IMR-90 (cell line): ENCODE results near the gene PLXNA1. TPM values are rescaled to one million over a fixed set of nuclear protein-coding genes. Genes with fewer than 3 reads are reported as not detected.
A peak's percentile ranks its signal among the peaks of the same experiment; 100 is the strongest.

ENCODE experiments used
- ATAC-seq: fragments of 200-7000 bp; cut with Tn5 transposase; 2 replicates; pipeline ENCODE4 v1.9.1; 2020; ENCODE audit warnings: low read depth, mild to moderate bottlenecking, moderate library complexity
- BruUV-seq: library from RNA; stranded (reverse); fragments of 400-500 nt; replicated peaks from 2 replicates; lab custom pipeline; 2021; lab: Mats Ljungman, UMichigan
- CTCF ChIA-PET: fragments of 300-600 bp; formaldehyde crosslinking; extraction: SDS; loops from one replicate; lab custom pipeline; 2021; ENCODE audit warnings: antibody characterized with exemption; lab: Yijun Ruan, JAX
- POLR2A ChIA-PET: fragments of 300-600 bp; sonication (Branson Sonifier 250); formaldehyde crosslinking; loops from one replicate; lab custom pipeline; 2022; ENCODE audit warnings: antibody characterized with exemption; ENCODE audit not compliant: unreplicated experiment; lab: Charles Lee
- DNase-seq: peaks from one replicate; pipeline ENCODE4 v3.0.0; 2013
- H2AFZ ChIP-seq: replicated peaks from 2 replicates; pipeline ENCODE3; 2013; ENCODE audit warnings: low read length, mild to moderate bottlenecking; ENCODE audit not compliant: poor library complexity
- H2AK5ac ChIP-seq: 2 replicates; pipeline ENCODE4 v1.6.1; 2013; ENCODE audit warnings: low read depth, low read length, inconsistent platforms
- H2AK9ac ChIP-seq: replicated peaks from 2 replicates; pipeline ENCODE3; 2013; ENCODE audit warnings: mild to moderate bottlenecking, low read depth, low read length, moderate library complexity; ENCODE audit not compliant: poor library complexity
- H2BK120ac ChIP-seq: 2 replicates; pipeline ENCODE4 v1.6.1; 2013; ENCODE audit warnings: low read depth, low read length, inconsistent platforms
- H2BK15ac ChIP-seq: 3 replicates; pipeline ENCODE4 v1.6.1; 2013; ENCODE audit warnings: low read depth, low read length, inconsistent platforms
- H2BK20ac ChIP-seq: 2 replicates; pipeline ENCODE4 v1.6.1; 2013; ENCODE audit warnings: low read depth, mild to moderate bottlenecking, inconsistent platforms, low read length, moderate library complexity
- H2BK5ac ChIP-seq: 2 replicates; pipeline ENCODE4 v1.6.1; 2013; ENCODE audit warnings: mild to moderate bottlenecking, low read depth, low read length, inconsistent platforms; ENCODE audit not compliant: poor library complexity, severe bottlenecking
- H3K14ac ChIP-seq: replicated peaks from 2 replicates; pipeline ENCODE4 v1.6.1; 2013; ENCODE audit warnings: low read depth, low read length, inconsistent platforms
- H3K18ac ChIP-seq: 2 replicates; pipeline ENCODE4 v1.6.1; 2013; ENCODE audit warnings: low read depth, low read length, control low read depth
- H3K23ac ChIP-seq: 2 replicates; pipeline ENCODE4 v1.6.1; 2013; ENCODE audit warnings: low read depth, low read length, inconsistent platforms
- H3K27ac ChIP-seq: 2 replicates; pipeline ENCODE4 v1.5.1; 2013; ENCODE audit warnings: mild to moderate bottlenecking, control low read depth, low read length; ENCODE audit not compliant: insufficient read depth
- H3K27me3 ChIP-seq: 2 replicates; pipeline ENCODE4 v1.6.1; 2013; ENCODE audit warnings: low read length; ENCODE audit not compliant: control insufficient read depth, insufficient read depth
- H3K36me3 ChIP-seq: 2 replicates; pipeline ENCODE4 v1.6.1; 2013; ENCODE audit warnings: low read length, mixed read lengths; ENCODE audit not compliant: control insufficient read depth, insufficient read depth
- H3K4ac ChIP-seq: 2 replicates; pipeline ENCODE4 v1.6.1; 2013; ENCODE audit warnings: low read depth, low read length, inconsistent platforms
- H3K4me1 ChIP-seq: 2 replicates; pipeline ENCODE4 v1.6.1; 2013; ENCODE audit warnings: low read length, mixed read lengths; ENCODE audit not compliant: control insufficient read depth, insufficient read depth
- H3K4me2 ChIP-seq: 2 replicates; pipeline ENCODE4 v1.6.1; 2013; ENCODE audit warnings: low read depth, mild to moderate bottlenecking, control low read depth, low read length, moderate library complexity
- H3K4me3 ChIP-seq: 2 replicates; pipeline ENCODE4 v1.5.1; 2013; ENCODE audit warnings: low read depth, mild to moderate bottlenecking, control low read depth, low read length, moderate library complexity; ENCODE audit not compliant: insufficient read depth
- H3K56ac ChIP-seq: 2 replicates; pipeline ENCODE4 v1.6.1; 2013; ENCODE audit warnings: low read length, inconsistent platforms; ENCODE audit not compliant: insufficient read depth; ENCODE audit errors: extremely low read depth
- H3K79me1 ChIP-seq, 2 experiments: 2 replicates each; pipeline ENCODE4 v1.6.1; 2013; ENCODE audit warnings: low read length in 2 of 2, inconsistent platforms in 1 of 2, low read depth in 1 of 2
- H3K9ac ChIP-seq: 2 replicates; pipeline ENCODE4 v1.6.1; 2013; ENCODE audit warnings: low read depth, low read length, control low read depth
- H3K9me1 ChIP-seq: 2 replicates; pipeline ENCODE4 v1.6.1; 2013; ENCODE audit warnings: low read length, inconsistent platforms; ENCODE audit not compliant: insufficient read depth
- H3K9me3 ChIP-seq: 2 replicates; pipeline ENCODE4 v1.6.1; 2013; ENCODE audit warnings: low read length; ENCODE audit not compliant: control insufficient read depth, insufficient read depth
- H4K20me1 ChIP-seq: 2 replicates; pipeline ENCODE4 v1.6.1; 2013; ENCODE audit warnings: low read length, inconsistent platforms; ENCODE audit not compliant: insufficient read depth
- H4K5ac ChIP-seq: 2 replicates; pipeline ENCODE4 v1.6.1; 2013; ENCODE audit warnings: mild to moderate bottlenecking, low read depth, low read length, control low read depth
- H4K8ac ChIP-seq, 2 experiments: 2 replicates each; pipeline ENCODE4 v1.6.1; 2013; ENCODE audit warnings: low read depth in 2 of 2, low read length in 2 of 2, control low read depth in 1 of 2, inconsistent platforms in 1 of 2
- H4K91ac ChIP-seq: 2 replicates; pipeline ENCODE4 v1.6.1; 2013; ENCODE audit warnings: low read depth, low read length, inconsistent platforms; ENCODE audit not compliant: insufficient read depth
- CHD1 ChIP-seq: IDR thresholded peaks from 2 replicates; pipeline ENCODE4 v1.6.1; 2012; ENCODE audit warnings: low read depth, low read length, improper control_type of control experiment
- POLR2A ChIP-seq: IDR thresholded peaks from 2 replicates; pipeline ENCODE4 v1.6.1; 2012; ENCODE audit warnings: mild to moderate bottlenecking, low read depth, low read length
- RAD21 ChIP-seq: IDR thresholded peaks from 2 replicates; pipeline ENCODE4 v1.6.1; 2012; ENCODE audit warnings: low read length, improper control_type of control experiment
- RFX5 ChIP-seq: IDR thresholded peaks from 2 replicates; pipeline ENCODE4 v1.8.0; 2012; ENCODE audit warnings: low read depth, mild to moderate bottlenecking, low read length, moderate library complexity
- WGBS, 2 experiments: methylation state at CpG; one replicate each; pipeline versions ENCODE4 v1.1.5 to v1.1.7; 2013; ENCODE audit warnings: missing lambda C conversion rate in 2 of 2; ENCODE audit not compliant: insufficient read length in 1 of 2; ENCODE audit errors: extremely low coverage in 2 of 2; 5-methylcytosine and 5-hydroxymethylcytosine counted together
- dilution Hi-C: fragments of 300-500 bp; cut with HindIII; formaldehyde crosslinking; loops from one replicate; pipeline ENCODE4 v1.14.3; 2018; ENCODE audit warnings: low sequenced_read_pairs; ENCODE audit not compliant: unreplicated experiment
- in situ Hi-C: fragments of 300-500 bp; cut with MboI; formaldehyde crosslinking; loops from 3 replicates; pipeline ENCODE4 v1.14.3; 2019; ENCODE audit warnings: low sequenced_read_pairs, inconsistent platforms, mixed read lengths
- intact Hi-C: fragments of 100-400 bp; cut with micrococcal nuclease; formaldehyde crosslinking; loops from 2 replicates; pipeline ENCODE4 v1.10.0; 2022
- polyA plus RNA-seq, 3 experiments: library from polyadenylated mRNA; depleted of rRNA; stranded (reverse); fragments of >200 nt; gene quantifications; 2 replicates each; pipeline ENCODE4 v1.2.3, GENCODE V29; 2012; ENCODE audit warnings: low replicate concordance in 1 of 3
- total RNA-seq: library from RNA; depleted of rRNA; stranded (reverse); fragments of >200 nt; gene quantifications from 2 replicates; pipeline ENCODE4 v1.2.3, GENCODE V29; 2012
- TF ChIP-seq, protein P1 (sequence below): conservative IDR thresholded peaks from 2 replicates; pipeline ENCODE4 v1.5.1; 2012; ENCODE audit warnings: mild to moderate bottlenecking, low read depth, low read length, improper control_type of control experiment
- TF ChIP-seq, protein P2 (sequence below): fragments of 150-350 bp; IDR thresholded peaks from 2 replicates; pipeline ENCODE4 v1.6.1; 2016; ENCODE audit warnings: low read depth, mild to moderate bottlenecking, low read length, moderate library complexity, borderline replicate concordance

PLXNA1 gene
- total and polyA plus RNA-seq, 2 of the 4 experiments (the other 2 are of a cell fraction), result 13.6 to 49.4 TPM

DNA sequence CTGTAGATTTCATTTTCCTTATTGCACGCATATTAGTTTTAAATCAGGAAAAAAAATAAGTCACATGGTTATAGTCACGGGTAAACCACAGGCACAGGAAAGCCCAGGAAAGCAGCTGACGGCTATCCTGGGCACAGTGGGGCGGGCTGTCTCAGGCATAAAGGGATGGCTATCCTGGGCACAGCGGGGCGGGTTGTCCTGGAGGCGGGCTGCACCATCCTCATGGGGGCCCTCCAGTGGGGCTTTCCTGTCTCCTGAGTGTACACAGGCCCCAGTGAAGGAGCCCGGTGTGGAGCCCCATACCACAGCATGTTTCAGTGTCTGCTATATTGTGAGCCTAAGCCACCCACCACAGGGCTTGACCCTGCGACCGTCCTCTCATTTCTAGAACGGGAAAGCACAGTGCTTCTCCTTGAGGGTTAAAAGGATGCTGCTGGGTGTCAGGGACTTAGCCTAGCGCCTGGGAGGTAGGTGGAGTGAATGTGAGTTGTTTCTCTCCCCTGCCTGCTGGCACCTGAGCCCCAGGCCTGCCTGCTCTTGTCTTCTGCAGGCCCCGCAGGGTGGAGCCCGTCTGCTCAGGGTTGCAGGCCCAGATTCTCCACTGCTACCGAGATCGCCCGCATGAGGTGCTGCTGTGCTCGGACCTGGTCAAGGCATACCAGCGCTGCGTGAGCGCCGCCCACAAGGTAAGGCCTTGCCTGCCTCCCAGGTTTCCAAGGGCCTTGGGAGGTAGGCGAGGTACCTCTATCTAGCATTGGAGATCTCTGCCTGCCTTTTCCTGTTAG, 25.9 kb upstream of the PLXNA1 start:
- Histone ChIP-seq H3K4me3 (no peak overlapping the region), H2BK5ac (no peak overlapping the region), H2BK20ac (no peak overlapping the region), H3K9me1 (0 out of 2 replicates have a peak, but pooled peaks cover 6% of the 10 kb centered on the region), H3K14ac (no peak overlapping the region), H3K4me1 (peaks cover 15% of the 10 kb centered on the region; the same call in 1 of the 2 replicates), H4K91ac (no peak overlapping the region), H3K4me2 (no peak overlapping the region), H2AK9ac (peak overlapping the region; percentile 30), H3K56ac (no peak overlapping the region), H3K23ac (no peak overlapping the region), H2BK15ac (no peak overlapping the region), H3K9me3 (no peaks in the 10 kb centered on the region), H3K18ac (no peak overlapping the region), H3K4ac (no peak overlapping the region), H2BK120ac (no peak overlapping the region), H3K79me1 (no peaks in the 10 kb centered on the region), H3K27ac (no peak overlapping the region), H3K9ac (no peak overlapping the region), H2AFZ (no peak overlapping the region), H3K36me3 (no peaks in the 10 kb centered on the region), H2AK5ac (no peak overlapping the region), H4K5ac (no peak overlapping the region), H4K20me1 (no peaks in the 10 kb centered on the region), H4K8ac (no peak overlapping the region), H3K27me3 (no peaks in the 10 kb centered on the region)
- BruUV-seq, result no TSS peak
- ChIA-PET CTCF (no interaction called here), POLR2A (no interaction called here)
- TF ChIP-seq, protein P1, sequence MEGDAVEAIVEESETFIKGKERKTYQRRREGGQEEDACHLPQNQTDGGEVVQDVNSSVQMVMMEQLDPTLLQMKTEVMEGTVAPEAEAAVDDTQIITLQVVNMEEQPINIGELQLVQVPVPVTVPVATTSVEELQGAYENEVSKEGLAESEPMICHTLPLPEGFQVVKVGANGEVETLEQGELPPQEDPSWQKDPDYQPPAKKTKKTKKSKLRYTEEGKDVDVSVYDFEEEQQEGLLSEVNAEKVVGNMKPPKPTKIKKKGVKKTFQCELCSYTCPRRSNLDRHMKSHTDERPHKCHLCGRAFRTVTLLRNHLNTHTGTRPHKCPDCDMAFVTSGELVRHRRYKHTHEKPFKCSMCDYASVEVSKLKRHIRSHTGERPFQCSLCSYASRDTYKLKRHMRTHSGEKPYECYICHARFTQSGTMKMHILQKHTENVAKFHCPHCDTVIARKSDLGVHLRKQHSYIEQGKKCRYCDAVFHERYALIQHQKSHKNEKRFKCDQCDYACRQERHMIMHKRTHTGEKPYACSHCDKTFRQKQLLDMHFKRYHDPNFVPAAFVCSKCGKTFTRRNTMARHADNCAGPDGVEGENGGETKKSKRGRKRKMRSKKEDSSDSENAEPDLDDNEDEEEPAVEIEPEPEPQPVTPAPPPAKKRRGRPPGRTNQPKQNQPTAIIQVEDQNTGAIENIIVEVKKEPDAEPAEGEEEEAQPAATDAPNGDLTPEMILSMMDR, result no peak
- TF ChIP-seq RAD21 (no peak), RFX5 (no peak), POLR2A (no peak), CHD1 (no peak)
- TF ChIP-seq, protein P2, sequence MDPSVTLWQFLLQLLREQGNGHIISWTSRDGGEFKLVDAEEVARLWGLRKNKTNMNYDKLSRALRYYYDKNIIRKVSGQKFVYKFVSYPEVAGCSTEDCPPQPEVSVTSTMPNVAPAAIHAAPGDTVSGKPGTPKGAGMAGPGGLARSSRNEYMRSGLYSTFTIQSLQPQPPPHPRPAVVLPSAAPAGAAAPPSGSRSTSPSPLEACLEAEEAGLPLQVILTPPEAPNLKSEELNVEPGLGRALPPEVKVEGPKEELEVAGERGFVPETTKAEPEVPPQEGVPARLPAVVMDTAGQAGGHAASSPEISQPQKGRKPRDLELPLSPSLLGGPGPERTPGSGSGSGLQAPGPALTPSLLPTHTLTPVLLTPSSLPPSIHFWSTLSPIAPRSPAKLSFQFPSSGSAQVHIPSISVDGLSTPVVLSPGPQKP, result no peak
- dilution Hi-C loops, result no loop called here
- DNase-seq (no peak), ATAC-seq (no peak)
- WGBS, 2 experiments, result 95% methylated on average over 6 of the region's 23 CpGs; no CpG with 5 or more reads in 1 of the 2 experiments
- in situ Hi-C loops, result no loop called here
- intact Hi-C loops, result no loop called here
